CD4-positive, alpha-beta T cell treated with Interleukin-21 for 1 hour (primary cell): ENCODE results near the gene FRK.
"Not testable (repeated sequence)": the region's sequence is repeated elsewhere in the genome, so short reads cannot be mapped to it uniquely, and the experiment has no call there.

Experiments
- DNase-seq: peaks from one replicate; pipeline ENCODE4 v3.0.0-alpha.2; 2020

Gene FRK

GRCh38 chr6:115937502-115937901 lies 123.2 kb downstream of the FRK start:
- DNase-seq: not testable (repeated sequence)

DNA sequence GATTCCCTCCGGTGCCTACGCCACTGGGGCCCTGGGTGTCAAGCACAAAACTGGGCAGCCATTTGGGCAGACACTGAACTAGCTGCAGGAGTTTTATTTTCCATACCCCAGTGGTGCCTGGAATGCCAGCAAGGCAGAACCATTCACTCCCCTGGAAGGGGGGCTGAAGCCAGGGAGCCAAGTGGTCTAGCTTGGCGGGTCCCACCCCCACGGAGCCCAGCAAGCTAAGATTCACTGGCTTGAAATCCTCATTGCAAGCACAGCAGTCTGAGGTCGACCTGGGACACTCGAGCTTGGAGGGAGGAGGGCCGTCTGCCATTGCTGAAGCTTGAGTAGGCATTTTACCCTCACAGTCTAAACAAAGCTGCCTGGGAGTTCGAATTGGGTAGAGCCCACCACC lies 125.3 kb downstream of the FRK start:
- no peak for DNase-seq

GRCh38 chr6:115934829-115935228 lies 125.9 kb downstream of the FRK start:
- DNase-seq: no peak

DNA sequence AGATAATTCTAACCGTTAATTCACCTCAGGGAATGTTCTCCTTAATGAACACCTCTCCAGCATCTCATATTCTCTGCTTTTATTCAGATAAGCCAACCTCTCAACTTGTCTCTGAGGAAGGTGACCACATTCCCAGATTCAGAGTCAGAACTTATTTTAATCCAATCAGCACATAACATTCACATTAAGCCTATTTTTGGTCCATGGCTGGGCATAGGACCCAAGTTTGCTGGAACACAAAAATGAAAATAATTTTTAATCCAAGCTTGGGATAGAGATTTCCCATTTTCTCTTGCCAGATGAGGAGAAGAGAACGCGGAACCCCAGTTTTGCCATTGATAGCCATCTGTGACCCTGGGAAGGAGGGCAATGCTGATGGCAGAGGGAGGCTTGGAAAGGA lies 126.5 kb downstream of the FRK start:
- no peak for DNase-seq

GRCh38 chr6:115932481-115932880 lies 128.2 kb downstream of the FRK start:
- no peak for DNase-seq

DNA sequence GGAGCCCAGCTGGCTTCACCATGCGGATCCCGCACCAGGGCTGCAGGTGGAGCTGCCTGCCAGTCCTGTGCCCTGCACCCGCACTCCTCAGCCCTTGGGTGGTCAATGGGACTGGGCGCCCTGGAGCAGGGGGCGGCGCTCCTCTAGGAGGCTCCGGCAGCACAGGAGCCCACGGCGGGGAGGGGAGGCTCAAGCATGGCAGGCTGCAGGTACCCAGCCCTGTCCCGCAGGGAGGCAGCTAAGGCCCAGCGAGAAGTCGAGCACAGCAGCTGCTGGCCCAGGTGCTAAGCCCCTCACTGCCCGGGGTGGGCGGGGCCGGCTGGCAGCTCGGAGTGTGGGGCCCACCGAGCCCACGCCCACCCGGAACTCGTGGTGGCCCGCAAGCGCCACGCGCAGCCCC lies 132.7 kb downstream of the FRK start:
- DNase-seq: not testable (repeated sequence)

DNA sequence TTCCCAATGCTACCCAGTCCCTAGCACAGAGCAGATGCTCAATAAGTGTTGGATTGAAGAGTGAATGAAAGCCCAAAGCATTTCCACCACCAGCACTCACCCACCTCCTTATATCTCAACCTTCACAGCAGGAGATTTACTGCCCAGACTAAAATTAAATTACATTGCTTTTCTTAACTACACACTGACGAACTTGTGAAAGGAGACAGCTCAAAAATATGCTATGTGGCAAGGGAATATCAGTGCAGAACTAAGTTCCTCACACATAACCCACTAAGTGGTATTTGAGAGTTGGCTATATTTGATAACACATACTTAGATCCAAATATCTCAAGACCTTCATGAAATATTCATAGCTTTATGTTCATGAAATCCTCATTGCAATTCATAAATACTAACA lies 137.7 kb downstream of the FRK start:
- DNase-seq: no peak

DNA sequence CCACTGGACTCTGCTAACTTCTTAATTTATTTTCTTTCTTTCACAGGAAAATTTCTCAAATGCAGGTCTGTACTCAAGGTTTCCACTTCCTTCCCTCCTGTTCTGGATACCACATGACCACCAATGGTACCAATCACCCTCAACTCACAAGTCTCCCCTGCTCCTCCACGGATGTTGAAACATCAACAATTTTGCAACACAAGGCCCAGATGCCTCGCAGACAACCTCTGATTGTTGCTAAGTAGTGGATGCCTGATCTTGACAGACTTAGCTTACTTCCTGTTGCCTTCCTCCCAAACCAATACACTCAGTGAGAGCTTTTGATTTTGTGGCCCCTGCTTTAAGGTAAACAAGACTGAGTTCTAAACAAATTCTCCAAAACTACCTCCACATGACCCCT lies 146.6 kb downstream of the FRK start:
- no peak for DNase-seq

GRCh38 chr6:115909923-115910546 lies 150.7 kb downstream of the FRK start:
- DNase-seq: no peak

DNA sequence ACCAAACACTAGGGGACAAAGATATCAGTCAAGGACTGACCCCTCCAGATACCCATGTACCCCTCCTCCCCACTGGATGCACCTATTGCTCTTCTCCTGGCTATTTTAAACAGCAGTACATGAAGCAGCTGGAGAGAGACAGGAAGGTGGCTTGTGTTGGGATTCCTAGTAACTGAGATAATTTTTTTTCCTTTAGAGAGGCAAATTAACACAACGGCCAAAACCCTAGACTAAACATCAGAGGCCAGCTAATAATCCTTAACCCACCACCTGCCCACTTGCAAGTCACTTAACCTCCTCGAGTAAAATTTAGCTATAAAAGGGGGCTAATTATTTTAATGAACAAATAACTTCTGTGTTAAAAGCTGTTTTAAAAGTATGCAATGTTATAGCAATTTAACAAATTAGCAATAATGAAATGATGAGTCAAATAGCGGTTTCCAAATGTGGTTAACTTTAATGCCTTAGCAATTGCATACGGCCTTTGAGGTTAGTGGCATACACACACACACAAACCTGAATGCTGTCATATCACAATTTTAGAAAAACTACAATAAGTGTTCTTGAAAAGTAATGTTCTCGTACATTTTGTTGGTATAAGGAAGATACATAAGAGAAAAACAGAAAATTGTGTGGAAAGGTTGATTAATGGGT lies 151.7 kb downstream of the FRK start:
- no peak for DNase-seq

GRCh38 chr6:115905471-115905870 lies 155.2 kb downstream of the FRK start:
- no peak for DNase-seq

GRCh38 chr6:115902436-115902835 lies 158.3 kb downstream of the FRK start:
- DNase-seq: no peak

- DNase-seq: no peak
Measured at GRCh38 chr6:115901896-115902295, 158.8 kb downstream of the FRK start.

DNA sequence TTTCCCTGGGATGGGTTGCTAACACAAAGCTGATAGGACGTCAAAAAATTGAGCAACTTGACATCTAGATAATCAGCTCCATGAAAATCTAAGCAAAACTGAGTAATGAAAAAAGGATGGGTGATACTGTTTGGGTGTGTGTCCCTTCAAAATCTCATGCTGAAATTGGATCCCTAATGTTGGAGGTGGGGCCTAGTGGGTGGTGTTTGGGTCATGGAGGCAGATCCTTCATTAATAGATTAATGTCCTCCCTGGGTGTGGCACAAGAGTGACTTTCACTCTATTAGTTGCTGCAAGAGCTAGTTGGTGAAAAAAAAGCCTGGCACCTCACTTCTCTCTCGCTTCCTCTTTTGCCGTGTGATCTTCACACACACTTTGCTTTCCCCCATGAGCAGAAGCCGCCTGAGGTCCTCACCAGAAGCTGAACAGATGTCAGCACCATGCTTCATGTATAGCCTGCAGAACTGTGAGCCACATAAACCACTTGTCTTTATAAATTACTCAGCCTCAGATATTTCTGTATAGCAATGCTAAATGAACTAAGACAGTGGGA lies 160.9 kb downstream of the FRK start:
- no peak for DNase-seq

- no peak for DNase-seq
Measured at GRCh38 chr6:115898246-115898645, 162.4 kb downstream of the FRK start.

GRCh38 chr6:115896538-115897129 lies 164.1 kb downstream of the FRK start:
- DNase-seq: no peak

DNA sequence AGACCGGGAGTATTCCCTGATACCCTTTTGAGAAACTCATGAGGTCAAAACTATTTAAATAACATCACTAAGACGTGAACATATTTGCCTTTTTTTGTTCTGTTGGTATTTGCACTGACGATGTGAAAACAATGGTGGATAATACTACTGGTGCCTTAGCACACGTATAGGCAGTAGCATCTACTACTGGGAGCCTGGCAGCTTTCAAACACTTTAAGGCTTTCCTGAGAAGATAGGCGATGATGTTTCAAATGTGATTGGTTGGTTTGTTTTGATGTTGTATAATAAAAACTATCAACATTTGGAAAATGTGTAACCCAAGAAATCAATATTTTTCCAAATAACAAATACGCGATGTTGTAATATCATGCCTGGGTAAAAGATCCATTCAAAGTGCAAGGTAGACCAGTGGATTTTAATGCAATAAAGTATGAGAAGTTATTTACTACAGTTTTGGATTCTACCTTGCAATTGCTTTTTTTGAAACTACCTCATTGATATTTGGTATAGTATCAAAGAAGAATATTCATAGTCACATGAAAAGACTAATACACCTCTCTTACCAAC lies 166.2 kb downstream of the FRK start:
- no peak for DNase-seq

GRCh38 chr6:115891750-115892149 lies 168.9 kb downstream of the FRK start:
- DNase-seq: no peak

- DNase-seq: no peak
Measured at GRCh38 chr6:115891111-115891669, 169.5 kb downstream of the FRK start.

GRCh38 chr6:115890238-115890637 lies 170.5 kb downstream of the FRK start:
- no peak for DNase-seq

- not testable (repeated sequence) for DNase-seq
Measured at GRCh38 chr6:115888687-115889470, 171.8 kb downstream of the FRK start.

DNA sequence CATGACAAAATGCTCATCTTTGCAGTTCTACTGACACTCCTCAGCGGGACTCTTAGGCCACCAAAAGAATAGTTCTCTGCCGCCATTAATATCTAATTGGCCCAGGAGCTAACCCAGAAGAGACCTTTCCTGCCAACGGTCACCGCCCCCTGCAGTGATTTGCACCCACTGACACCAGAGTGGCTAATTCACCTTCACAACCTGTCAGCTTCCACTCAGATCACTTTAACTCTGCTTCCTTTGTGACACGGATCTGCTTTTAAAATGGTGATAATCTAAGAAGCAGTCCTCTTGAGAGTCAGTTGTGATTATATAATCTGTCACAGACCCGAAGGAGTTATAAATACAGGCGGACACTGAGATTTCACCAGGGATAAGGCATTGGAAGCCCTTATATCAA lies 172.8 kb downstream of the FRK start:
- DNase-seq: no peak
